Fibroblast of skin of left quadriceps (primary cell): ENCODE data around the gene EIF2S3B.
"Not testable (repeated sequence)": the region's sequence is repeated elsewhere in the genome, so short reads cannot be mapped to it uniquely, and the experiment has no call there.

Experiments used
- DNase-seq, 2 experiments: peaks; one replicate each; pipeline ENCODE4 v3.0.0-alpha.2; 2013; ENCODE audit warnings: low read depth in 2 of 2

The EIF2S3B gene

GRCh38 chr12:10505620-10506019 lies at the start of gene EIF2S3B:
EIF2S3B (plus strand) TSS chr12:10505890; CDS start chr12:10505903, 13 bp downstream.
- DNase-seq: no peak

DNA sequence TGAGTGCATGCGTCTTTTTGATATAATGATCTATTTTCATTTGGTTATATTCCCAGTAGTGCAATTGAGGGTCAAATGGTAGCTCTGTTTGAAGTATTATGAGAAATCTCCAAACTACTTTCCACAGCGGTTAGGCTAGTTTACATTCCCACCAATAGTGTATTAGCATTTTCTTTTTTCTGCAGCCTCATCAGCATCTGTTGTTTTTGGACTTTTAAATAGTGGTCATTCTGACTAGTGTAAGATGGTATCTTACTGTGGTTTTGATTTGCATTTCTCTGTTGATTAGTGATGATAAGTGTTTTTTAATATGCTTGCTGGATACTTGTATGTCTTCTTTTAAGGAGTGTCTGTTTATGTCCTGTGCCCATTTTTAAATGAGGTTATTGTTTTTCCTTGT lies 48.8 kb upstream of the EIF2S3B start:
- no peak for DNase-seq

DNA sequence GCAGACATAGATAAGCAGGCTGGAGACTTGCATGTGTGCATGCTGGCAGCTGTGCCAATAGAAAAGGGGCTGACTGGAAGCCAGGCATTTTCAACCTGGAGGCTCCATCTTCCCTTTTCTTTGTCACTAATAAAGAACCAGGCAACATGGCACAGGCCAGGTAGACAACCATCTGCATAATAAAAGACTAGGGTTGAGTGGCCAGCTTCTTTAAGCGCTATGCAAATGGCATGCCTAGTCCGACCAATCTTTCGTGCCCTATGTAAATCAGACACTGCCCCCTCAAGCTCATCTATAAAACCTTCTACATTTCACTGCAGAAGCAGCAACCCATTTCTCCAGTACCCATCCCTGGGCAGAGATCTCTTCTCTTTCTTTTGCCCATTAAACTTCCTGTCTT lies 47.9 kb upstream of the EIF2S3B start:
- no peak for DNase-seq

- DNase-seq: no peak
These were observed 39.4 kb upstream of the EIF2S3B start for GRCh38 chr12:10466311-10466710.

DNA sequence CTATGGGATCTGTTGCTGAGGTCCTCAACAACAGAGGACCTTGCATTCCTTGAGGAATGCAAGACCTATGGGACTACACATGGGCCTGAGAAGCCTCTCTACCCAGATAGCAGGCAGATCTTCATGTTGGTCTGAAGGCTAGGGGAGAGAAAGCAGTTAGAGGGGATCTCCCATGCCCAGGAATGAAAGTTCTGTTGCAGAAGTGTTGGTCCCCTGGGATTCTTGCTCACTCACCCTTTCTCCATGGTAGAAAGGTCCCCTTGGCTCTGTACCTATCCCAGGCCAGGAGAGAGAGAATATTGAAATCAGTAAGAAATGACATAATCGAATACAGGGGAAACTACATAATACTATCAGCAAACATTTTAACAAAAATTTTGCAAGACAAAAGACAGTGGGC lies 36.0 kb upstream of the EIF2S3B start:
- no peak for DNase-seq

- DNase-seq: not testable (repeated sequence)
These were observed 32.9 kb upstream of the EIF2S3B start for GRCh38 chr12:10472808-10473207.

GRCh38 chr12:10481901-10482300 lies 23.8 kb upstream of the EIF2S3B start:
- not testable (repeated sequence) for DNase-seq

GRCh38 chr12:10487328-10487727 lies 18.4 kb upstream of the EIF2S3B start:
- DNase-seq: not testable (repeated sequence)

DNA sequence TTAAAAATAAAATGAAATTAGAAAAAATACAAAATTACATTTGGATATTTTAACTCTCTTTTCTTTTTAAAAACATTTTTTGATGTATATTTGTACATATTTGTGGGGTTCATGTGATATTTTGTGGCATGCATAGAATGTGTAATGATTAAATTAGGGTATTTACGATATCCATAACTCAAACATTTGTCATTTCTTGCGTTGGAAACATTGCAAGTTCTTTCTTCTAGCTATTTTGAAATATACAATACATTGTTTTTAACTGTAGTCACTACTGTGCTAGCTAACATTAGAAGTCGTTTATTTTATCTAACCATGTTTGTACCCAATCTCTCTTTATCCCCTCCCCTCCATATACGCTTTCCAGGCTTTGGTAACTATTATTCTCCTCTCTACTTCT lies 13.9 kb upstream of the EIF2S3B start:
- DNase-seq: no peak

- no peak for DNase-seq
These were observed 8.1 kb upstream of the EIF2S3B start for GRCh38 chr12:10497602-10498001.

- no peak for DNase-seq
These were observed 7.6 kb upstream of the EIF2S3B start for GRCh38 chr12:10498042-10498441.

DNA sequence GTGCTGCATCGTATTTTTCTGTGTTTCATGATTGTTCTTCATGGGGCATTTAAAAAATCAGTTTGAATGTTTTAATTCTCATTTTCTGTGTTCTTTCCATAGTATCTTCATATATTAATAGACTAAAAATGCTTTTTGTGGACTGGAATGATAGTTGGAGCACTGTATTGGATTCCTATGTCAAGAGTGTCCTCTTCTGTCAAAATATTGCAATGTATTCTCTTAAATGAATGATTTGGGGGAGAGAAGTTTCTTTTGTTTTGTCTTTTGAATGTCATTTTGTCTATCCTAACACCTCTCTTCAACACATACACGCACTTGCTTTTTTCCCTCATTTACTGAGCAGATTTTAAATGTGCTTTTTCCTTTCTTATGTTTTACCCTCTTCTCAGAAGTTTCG lies 4.7 kb upstream of the EIF2S3B start:
- DNase-seq: no peak

DNA sequence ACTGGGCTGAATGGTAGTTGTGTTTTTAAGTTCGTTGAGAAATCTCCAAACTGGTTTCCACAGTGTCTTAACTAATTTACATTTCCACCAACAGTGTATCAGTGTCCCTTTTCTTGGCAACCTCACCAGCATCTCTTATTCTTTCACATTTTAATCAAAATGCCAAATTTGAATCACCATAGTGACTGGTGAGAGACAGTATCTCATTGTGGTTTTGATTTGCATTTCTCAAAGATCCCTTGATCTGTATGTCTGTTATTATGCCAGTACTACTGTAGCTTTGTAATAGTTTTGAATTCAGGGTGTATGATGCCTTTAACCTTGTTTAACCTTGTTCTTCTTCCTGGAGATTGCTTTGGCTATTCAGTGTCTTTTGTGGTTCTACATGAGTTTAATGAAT lies 2.2 kb upstream of the EIF2S3B start:
- DNase-seq: no peak

- no peak for DNase-seq
These were observed 6.2 kb downstream of the EIF2S3B start for GRCh38 chr12:10511756-10512355.

DNA sequence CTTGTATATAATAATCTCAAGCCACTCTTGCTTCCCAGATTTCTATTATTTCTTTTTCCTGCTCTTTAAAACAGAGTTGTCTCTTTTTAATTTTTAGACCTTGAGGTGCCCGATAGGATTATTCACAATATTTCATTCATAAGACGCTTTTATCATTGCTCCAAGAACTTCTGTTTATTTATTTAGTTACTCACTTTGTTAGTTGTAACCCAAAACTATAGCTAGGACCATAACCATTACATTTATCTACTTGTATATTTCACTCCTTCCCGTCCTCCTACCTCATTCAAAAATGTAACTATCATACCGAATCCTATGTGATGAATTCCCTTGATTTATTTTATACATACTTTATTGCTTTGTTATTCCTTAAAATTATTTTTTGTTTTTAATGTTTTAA lies 7.1 kb downstream of the EIF2S3B start:
- no peak for DNase-seq

GRCh38 chr12:10521555-10521954 lies 15.9 kb downstream of the EIF2S3B start:
- no peak for DNase-seq

DNA sequence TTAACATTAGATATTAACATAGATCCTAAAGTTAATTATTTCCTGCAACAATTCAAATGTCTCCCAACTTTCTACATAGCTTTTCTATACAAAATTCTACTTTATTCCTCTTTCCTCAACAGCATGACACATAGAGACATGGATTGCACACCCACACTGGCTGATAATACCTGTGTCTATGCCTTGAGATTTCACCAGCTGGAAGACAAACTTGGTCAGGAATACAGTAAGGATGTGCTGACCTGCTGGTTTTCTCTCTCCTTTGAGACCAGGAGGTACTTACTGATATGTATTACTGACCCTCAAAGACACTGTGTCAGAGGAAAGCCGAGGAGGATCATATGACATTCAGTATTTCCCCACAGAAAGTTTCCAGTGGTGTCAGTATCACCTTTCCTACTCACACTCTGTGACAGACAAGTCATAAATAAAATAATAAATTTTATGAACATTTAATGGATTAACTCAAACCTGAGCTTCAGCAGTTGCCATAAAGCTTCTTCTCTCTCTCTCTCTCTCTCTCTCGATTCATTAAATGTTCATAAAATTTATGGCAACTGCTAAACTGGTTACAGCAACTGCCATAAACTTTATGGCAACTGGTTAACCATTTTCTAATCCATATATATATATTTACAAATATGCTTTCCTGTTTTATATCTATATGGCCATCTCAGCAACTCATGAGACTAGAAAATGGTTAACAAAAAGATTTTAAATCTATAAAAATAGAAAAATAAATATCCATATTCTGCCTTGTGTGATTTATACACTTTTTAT lies 22.7 kb downstream of the EIF2S3B start:
- DNase-seq: no peak

DNA sequence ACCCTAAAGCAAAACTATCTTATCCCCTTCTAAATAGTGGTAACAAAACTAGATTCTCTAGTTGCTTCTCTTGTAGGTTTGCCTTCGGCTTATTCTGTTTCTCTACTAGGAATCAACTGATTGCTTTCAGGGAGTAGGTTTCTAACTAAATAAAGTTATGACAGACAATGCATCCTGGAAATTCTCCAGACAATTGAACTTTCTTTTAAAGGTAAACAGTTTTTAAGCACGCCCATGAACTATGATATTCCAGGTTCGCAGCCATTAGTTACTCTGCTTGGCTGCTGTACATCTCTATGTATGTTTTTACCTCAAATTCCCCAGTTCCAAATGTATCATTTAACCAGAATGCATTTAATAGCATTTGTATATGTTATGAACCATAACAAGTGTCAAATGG lies 23.9 kb downstream of the EIF2S3B start:
- DNase-seq: no peak

- no peak for DNase-seq
These were observed 32.0 kb downstream of the EIF2S3B start for GRCh38 chr12:10537721-10538120.

DNA sequence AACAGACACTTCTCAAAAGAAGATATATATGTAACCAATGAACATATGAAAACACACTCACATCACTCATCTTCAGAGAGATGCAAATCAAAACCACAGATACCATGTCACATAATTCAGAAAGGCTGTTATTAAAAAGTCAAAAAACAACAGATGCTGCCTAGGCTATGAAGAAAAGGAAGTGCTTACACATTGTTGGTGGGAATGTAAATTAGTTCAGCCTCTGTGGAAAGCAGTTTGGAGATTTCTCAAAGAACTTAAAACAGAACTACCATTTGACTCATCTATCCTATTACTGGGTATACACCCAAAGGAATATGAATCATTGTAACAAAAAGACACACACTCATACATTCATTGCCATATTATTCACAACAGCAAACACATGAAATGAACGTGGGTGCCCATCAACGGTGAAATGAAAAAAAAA lies 35.1 kb downstream of the EIF2S3B start:
- DNase-seq: peak; percentile 4 to 8

DNA sequence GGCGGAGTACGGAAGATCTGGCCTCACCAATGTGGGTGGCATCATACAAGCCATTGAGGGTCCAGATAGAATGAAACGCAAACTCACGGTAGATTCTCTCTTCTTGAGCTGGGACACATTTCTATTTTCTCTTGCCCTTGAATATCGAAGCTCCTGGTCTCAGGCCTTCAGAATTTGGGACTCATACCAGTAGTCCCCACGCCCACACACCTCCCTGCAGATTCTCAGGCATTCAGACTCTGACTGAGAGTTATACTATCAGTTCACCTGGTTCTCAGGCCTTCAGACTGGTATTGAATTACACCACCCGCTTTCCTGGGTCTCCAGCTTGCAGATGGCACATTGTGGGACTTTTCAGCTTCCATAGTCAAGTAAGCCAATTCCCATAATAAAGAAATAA lies 37.8 kb downstream of the EIF2S3B start:
- no peak for DNase-seq

- DNase-seq: no peak
These were observed 45.7 kb downstream of the EIF2S3B start for GRCh38 chr12:10551375-10551774.

DNA sequence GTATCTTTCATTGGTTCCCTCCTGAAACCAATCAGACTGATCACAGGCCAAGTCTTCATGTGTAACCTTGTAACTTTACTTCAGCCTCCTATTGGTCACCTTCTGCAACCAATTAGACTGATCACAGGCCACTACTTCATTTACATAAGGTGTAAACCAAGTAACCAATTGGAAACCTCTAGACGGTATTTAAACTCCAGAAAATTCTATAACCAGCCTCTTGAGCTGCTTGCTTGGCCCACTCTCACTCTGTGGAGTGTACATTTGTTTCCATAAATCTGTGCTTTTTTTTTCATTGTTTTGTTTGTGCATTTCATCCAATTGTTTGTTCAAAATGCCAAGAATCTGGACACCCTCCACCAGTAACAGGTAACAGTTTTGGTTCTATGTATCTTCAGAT lies 47.5 kb downstream of the EIF2S3B start:
- no peak for DNase-seq
